ENCODE measurements around the gene SS18L1.

SS18L1 gene

GRCh38 chr20:62158088-62158400 is 14.5 kb downstream of the SS18L1 start:
- DNase-seq: no peak

GRCh38 chr20:62158541-62158940 is 15.0 kb downstream of the SS18L1 start:
- DNase-seq: no peak

- DNase-seq: no peak
Measured at GRCh38 chr20:62159052-62159451, 15.5 kb downstream of the SS18L1 start.

GRCh38 chr20:62159839-62160238 is 16.3 kb downstream of the SS18L1 start:
- DNase-seq: no peak

- DNase-seq: no peak
Measured at GRCh38 chr20:62160253-62160652, 16.7 kb downstream of the SS18L1 start.

GRCh38 chr20:62160876-62161275 is 17.3 kb downstream of the SS18L1 start:
- no peak for DNase-seq

GRCh38 chr20:62161347-62161746 is 17.8 kb downstream of the SS18L1 start:
- no peak for DNase-seq

GRCh38 chr20:62162765-62163484 is 19.4 kb downstream of the SS18L1 start:
- DNase-seq: no peak

- no peak for DNase-seq
Measured at GRCh38 chr20:62163485-62163865, 19.9 kb downstream of the SS18L1 start.

GRCh38 chr20:62163986-62164762 is 20.6 kb downstream of the SS18L1 start:
- no peak for DNase-seq

GRCh38 chr20:62164879-62165761 is 21.6 kb downstream of the SS18L1 start:
- no peak for DNase-seq

GRCh38 chr20:62165762-62166399 is 22.3 kb downstream of the SS18L1 start:
- DNase-seq: no peak

GRCh38 chr20:62167474-62167873 is 23.9 kb downstream of the SS18L1 start:
- DNase-seq: no peak

- no peak for DNase-seq
Measured at GRCh38 chr20:62168061-62168460, 24.5 kb downstream of the SS18L1 start.

- DNase-seq: no peak
Measured at GRCh38 chr20:62168890-62169435, 25.4 kb downstream of the SS18L1 start.

GRCh38 chr20:62170536-62170935 is 27.0 kb downstream of the SS18L1 start:
- no peak for DNase-seq

- DNase-seq: no peak
Measured at GRCh38 chr20:62171245-62171644, 27.7 kb downstream of the SS18L1 start.

GRCh38 chr20:62172666-62173065 is 29.1 kb downstream of the SS18L1 start:
- no peak for DNase-seq

- DNase-seq: no peak
Measured at GRCh38 chr20:62174021-62174804, 30.6 kb downstream of the SS18L1 start.

- DNase-seq: no peak
Measured at GRCh38 chr20:62174870-62175624, 31.5 kb downstream of the SS18L1 start.

GRCh38 chr20:62175711-62176110 is 32.1 kb downstream of the SS18L1 start:
- DNase-seq: no peak
